KOPT-K1 (cell line): ENCODE data around the gene OASL.

ENCODE experiments used
- H3K27ac ChIP-seq: fragments of 200-600 bp; sonication (generic); 2 replicates; pipeline ENCODE4 v1.5.1; 2016; ENCODE audit warnings: antibody characterized with exemption, mild to moderate bottlenecking, low read depth, low read length; ENCODE audit not compliant: poor library complexity, severe bottlenecking
- H3K36me3 ChIP-seq: fragments of 200-600 bp; sonication (generic); 2 replicates; pipeline ENCODE4 v1.5.1; 2017; ENCODE audit warnings: antibody characterized with exemption, mild to moderate bottlenecking, low read length, moderate library complexity; ENCODE audit not compliant: insufficient read depth
- H3K9me3 ChIP-seq: fragments of 200-600 bp; sonication (generic); 2 replicates; pipeline ENCODE4 v1.5.1; 2017; ENCODE audit warnings: antibody characterized with exemption, low read length, mild to moderate bottlenecking; ENCODE audit not compliant: insufficient read depth, poor library complexity, severe bottlenecking

The OASL gene

DNA sequence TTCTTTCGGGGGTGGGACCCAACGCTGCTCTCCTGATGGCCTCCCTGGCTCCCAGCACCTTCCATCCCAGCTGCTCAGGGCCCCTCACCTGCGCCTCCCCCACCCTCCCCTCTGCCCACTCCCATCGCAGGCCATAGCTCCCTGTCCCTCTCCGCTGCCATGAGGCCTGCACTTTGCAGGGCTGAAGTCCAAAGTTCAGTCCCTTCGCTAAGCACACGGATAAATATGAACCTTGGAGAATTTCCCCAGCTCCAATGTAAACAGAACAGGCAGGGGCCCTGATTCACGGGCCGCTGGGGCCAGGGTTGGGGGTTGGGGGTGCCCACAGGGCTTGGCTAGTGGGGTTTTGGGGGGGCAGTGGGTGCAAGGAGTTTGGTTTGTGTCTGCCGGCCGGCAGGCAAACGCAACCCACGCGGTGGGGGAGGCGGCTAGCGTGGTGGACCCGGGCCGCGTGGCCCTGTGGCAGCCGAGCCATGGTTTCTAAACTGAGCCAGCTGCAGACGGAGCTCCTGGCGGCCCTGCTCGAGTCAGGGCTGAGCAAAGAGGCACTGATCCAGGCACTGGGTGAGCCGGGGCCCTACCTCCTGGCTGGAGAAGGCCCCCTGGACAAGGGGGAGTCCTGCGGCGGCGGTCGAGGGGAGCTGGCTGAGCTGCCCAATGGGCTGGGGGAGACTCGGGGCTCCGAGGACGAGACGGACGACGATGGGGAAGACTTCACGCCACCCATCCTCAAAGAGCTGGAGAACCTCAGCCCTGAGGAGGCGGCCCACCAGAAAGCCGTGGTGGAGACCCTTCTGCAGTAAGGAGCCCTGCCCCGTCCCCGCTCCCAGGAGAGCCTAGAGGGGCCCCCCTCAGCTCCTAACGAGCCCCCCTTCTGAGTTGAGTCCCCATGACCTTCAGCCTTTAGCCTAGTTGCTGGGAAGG, 60.5 kb downstream of the OASL start, which contains the start of gene HNF1A:
Gene HNF1A (plus strand): TSS at position 248 of the 924 bp plus-strand sequence. CDS start 226 bp downstream, at position 474.
- Histone ChIP-seq H3K36me3 (no peaks in the 10 kb centered on the region), H3K27ac (no peak within 1 kb of the TSS), H3K9me3 (no peaks in the 10 kb centered on the region)

GRCh38 chr12:120977531-120978295, 61.3 kb downstream of the OASL start:
- Histone ChIP-seq H3K9me3 (no peaks in the 10 kb centered on the region), H3K36me3 (no peaks in the 10 kb centered on the region), H3K27ac (no peak overlapping the region)

DNA sequence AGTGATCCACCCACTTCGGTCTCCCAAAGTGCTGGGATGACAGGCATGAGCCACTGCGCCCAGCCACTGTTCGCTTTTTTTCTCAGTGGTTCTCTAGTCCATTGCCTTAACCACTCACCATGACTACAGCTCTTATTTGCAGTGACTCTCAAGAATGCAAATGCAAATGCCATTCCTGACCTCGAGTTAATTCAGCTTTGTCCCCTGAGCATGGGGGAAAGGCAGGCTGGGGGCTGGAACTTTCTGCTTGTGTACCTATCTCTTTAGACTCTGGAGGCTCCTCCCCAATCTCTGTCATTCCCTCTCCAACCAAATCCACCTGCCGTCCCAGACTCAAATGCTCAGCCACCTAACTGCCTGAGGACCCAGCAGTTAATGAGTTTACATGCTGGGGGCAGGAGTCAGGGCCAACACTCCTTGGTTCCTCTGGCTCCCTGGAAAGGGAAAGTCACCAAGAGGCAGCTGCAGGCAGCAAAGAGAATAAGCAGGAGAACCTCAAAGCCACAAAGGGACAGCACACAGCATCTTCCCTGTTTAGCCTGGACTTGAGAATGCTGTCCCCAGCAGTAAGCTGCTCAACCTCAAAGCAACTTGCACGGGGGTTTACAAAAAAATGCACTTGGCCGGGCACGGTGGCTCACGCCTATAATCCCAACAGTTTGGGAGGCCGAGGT, 66.0 kb downstream of the OASL start:
- Histone ChIP-seq H3K27ac (no peak overlapping the region), H3K36me3 (no peaks in the 10 kb centered on the region)

DNA sequence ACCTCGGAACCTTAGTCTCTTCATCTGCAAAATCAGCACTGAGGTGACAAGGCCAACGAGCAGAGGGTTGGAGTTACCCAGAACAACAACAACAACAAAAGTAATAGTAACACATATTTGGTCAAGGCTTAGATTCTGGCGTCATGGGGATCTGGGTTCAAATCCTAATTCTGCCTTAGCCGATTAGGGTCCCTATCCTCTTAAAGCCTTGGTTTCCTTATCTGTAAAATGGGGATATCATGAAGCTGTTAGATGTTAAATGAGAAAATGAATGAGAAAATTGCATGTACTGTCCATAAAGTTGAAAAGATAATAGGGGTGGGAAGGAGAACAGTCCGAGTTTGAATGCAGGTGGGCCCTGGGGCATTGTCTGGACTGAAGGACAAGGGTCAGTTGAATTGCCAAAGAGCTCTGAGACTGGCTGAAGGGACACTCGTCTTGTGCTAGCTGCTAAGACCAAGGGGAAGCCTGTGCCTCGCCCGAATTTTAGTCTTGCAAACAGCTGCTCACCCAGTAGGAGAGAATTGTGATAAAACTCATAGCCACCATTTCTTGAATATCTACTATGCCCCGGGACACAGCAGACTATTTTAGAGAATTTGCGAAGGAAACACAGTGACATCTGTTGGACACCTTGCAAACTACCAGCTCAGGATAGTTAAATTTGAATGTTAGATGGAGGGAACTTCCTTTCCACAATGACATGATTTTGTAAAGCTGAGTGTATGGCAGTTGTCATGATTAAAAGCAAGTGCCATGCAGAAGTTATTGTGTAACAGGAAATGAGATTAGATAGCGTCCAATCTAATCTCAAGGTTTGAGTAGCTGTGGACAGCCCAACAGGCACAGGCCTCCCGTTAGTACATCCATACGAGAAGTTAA, 67.5 kb downstream of the OASL start:
- no peaks in the 10 kb centered on the region for H3K9me3 ChIP-seq
- H3K27ac ChIP-seq, result peak overlapping the region; percentile 54
- H3K36me3 ChIP-seq, result no peaks in the 10 kb centered on the region

More for the DNA sequence above, 66.0 kb downstream of the OASL start:
- no peaks in the 10 kb centered on the region for H3K9me3 ChIP-seq

GRCh38 chr12:120970310-120970709, 68.7 kb downstream of the OASL start:
- H3K9me3 ChIP-seq, result no peaks in the 10 kb centered on the region
- no peaks in the 10 kb centered on the region for H3K36me3 ChIP-seq
- H3K27ac ChIP-seq, result no peak overlapping the region
